ENCODE measurements around the gene C17orf50. TPM values are rescaled to one million over a fixed set of nuclear protein-coding genes. Genes with fewer than 3 reads are reported as not detected.

The C17orf50 gene
- total RNA-seq, 1 donor from 2014 or later: not detected

- DNase-seq (ENCODE audit: low spot score): no peak
- intact Hi-C loops (cut with DNase I): no loop called here
Observed at GRCh38 chr17:35773679-35774425, 13.2 kb downstream of the C17orf50 start.

GRCh38 chr17:35774499-35774898 lies 13.8 kb downstream of the C17orf50 start:
- DNase-seq (ENCODE audit: low spot score): no peak
- intact Hi-C loops (cut with DNase I): no loop called here

GRCh38 chr17:35775039-35775438 lies 14.4 kb downstream of the C17orf50 start:
- intact Hi-C loops (cut with DNase I): no loop called here
- no peak for DNase-seq (ENCODE audit: low spot score)

- intact Hi-C loops (cut with DNase I): no loop called here
- DNase-seq (ENCODE audit: low spot score): no peak
Observed at GRCh38 chr17:35775583-35775982, 14.9 kb downstream of the C17orf50 start.

- no peak for DNase-seq (ENCODE audit: low spot score)
- intact Hi-C loops (cut with DNase I): no loop called here
Observed at GRCh38 chr17:35778641-35779196, 18.0 kb downstream of the C17orf50 start.

- no peak for DNase-seq (ENCODE audit: low spot score)
- intact Hi-C loops (cut with DNase I): no loop called here
Observed at GRCh38 chr17:35780950-35781349, 20.3 kb downstream of the C17orf50 start.

- intact Hi-C loops (cut with DNase I): no loop called here
- DNase-seq (ENCODE audit: low spot score): no peak
Observed at GRCh38 chr17:35784895-35785294, 24.2 kb downstream of the C17orf50 start.

GRCh38 chr17:35786941-35787432 lies 26.3 kb downstream of the C17orf50 start:
- intact Hi-C loops (cut with DNase I): no loop called here
- no peak for DNase-seq (ENCODE audit: low spot score)

- DNase-seq (ENCODE audit: low spot score): no peak
- intact Hi-C loops (cut with DNase I): no loop called here
Observed at GRCh38 chr17:35788477-35789368, 28.0 kb downstream of the C17orf50 start.

- peak; percentile 3 for DNase-seq (ENCODE audit: low spot score)
- intact Hi-C loops (cut with DNase I): no loop called here
Observed at GRCh38 chr17:35790841-35791240, 30.2 kb downstream of the C17orf50 start.

- intact Hi-C loops (cut with DNase I): no loop called here
- DNase-seq (ENCODE audit: low spot score): peak; percentile 54
Observed at GRCh38 chr17:35791681-35792350, 31.1 kb downstream of the C17orf50 start.

- DNase-seq (ENCODE audit: low spot score): peak; percentile 41
- intact Hi-C loops (cut with DNase I): no loop called here
Observed at GRCh38 chr17:35793257-35793656, 32.6 kb downstream of the C17orf50 start.

GRCh38 chr17:35795007-35795870 lies 34.6 kb downstream of the C17orf50 start, which contains the start of gene MMP28:
MMP28 (minus strand) TSS chr17:35795641; CDS start chr17:35795377, 264 bp downstream.
- DNase-seq (ENCODE audit: low spot score): peak; percentile 72
- intact Hi-C loops (cut with DNase I): no loop called here

- intact Hi-C loops (cut with DNase I): no loop called here
- DNase-seq (ENCODE audit: low spot score): no peak
Observed at GRCh38 chr17:35795871-35796265, 35.2 kb downstream of the C17orf50 start.

GRCh38 chr17:35796942-35797341 lies 36.3 kb downstream of the C17orf50 start:
- no peak for DNase-seq (ENCODE audit: low spot score)
- intact Hi-C loops (cut with DNase I): no loop called here

- intact Hi-C loops (cut with DNase I): no loop called here
- peak; percentile 19 for DNase-seq (ENCODE audit: low spot score)
Observed at GRCh38 chr17:35797370-35797769, 36.7 kb downstream of the C17orf50 start.

GRCh38 chr17:35797918-35798317 lies 37.2 kb downstream of the C17orf50 start:
- intact Hi-C loops (cut with DNase I): no loop called here
- peak; percentile 47 for DNase-seq (ENCODE audit: low spot score)

GRCh38 chr17:35799942-35800341 lies 39.3 kb downstream of the C17orf50 start:
- intact Hi-C loops (cut with DNase I): loop anchor here (10.0 kb wide), 1 partner anchor 425 kb away; the partner anchor contains the start of gene SLFN11
- DNase-seq (ENCODE audit: low spot score): peak; percentile 90
